Thyroid gland (tissue), 4 donors: Measurements from ENCODE around the gene KIRREL3. TPM values are rescaled to one million over a fixed set of nuclear protein-coding genes. Genes with fewer than 3 reads are reported as not detected.

Experiments used
- DNase-seq, 2 donors: peaks; one replicate each; pipeline ENCODE4 v3.0.0-alpha.2; 2019
- H3K27ac ChIP-seq, 3 donors: fragments of 200-600 bp; sonication (generic); 1 replicate in 2 of 3; 2 replicates in 1 of 3; pipeline ENCODE4 v1.5.1; 2016 to 2019; ENCODE audit warnings: mild to moderate bottlenecking in 1 of 3, moderate library complexity in 1 of 3
- H3K27me3 ChIP-seq: fragments of 200-600 bp; sonication (generic); one replicate; pipeline ENCODE4 v1.5.1; 2019
- H3K36me3 ChIP-seq, 2 donors: fragments of 200-600 bp; sonication (generic); one replicate each; pipeline ENCODE4 v1.5.1; 2016 to 2019
- H3K4me1 ChIP-seq, 2 donors: fragments of 200-600 bp; sonication (generic); one replicate each; pipeline ENCODE4 v1.5.1; 2017 to 2019
- H3K4me3 ChIP-seq, 3 donors: fragments of 200-600 bp; sonication (generic); replicated peaks in 1 of 3; 1 replicate in 2 of 3; 2 replicates in 1 of 3; pipeline ENCODE4 v1.5.1; 2016; ENCODE audit warnings: mild to moderate bottlenecking in 1 of 3
- H3K9me3 ChIP-seq: fragments of 200-600 bp; sonication (generic); one replicate; pipeline ENCODE4 v1.5.1; 2017
- POLR2A ChIP-seq, 2 donors: fragments of 450-650 bp; IDR thresholded peaks; one replicate each; pipeline ENCODE4 v1.6.1; 2017; ENCODE audit warnings: antibody characterized with exemption in 2 of 2, mild to moderate bottlenecking in 2 of 2, moderate library complexity in 1 of 2
- WGBS, 2 donors: methylation state at CpG; one replicate each; pipeline ENCODE4 v1.1.5; 2017; 5-methylcytosine and 5-hydroxymethylcytosine counted together
- intact Hi-C: fragments of 100-400 bp; cut with DNase I; formaldehyde crosslinking; loops from one replicate; pipeline ENCODE4 v1.15.1; 2023
- total RNA-seq, 4 donors: library from RNA; depleted of rRNA; stranded (reverse); fragments of >200 nt; gene quantifications; one replicate each; pipeline ENCODE4 v1.2.3, GENCODE V29; 2016
- TF ChIP-seq, protein P1 (sequence below), 6 experiments: fragments of 200-600 bp in 3 of 6; fragments of 450-650 bp in 3 of 6; sonication (generic) in 3 of 6; IDR thresholded peaks; one replicate each; pipeline ENCODE4 v1.5.1; 2016 to 2019; ENCODE audit warnings: antibody characterized with exemption in 6 of 6, mild to moderate bottlenecking in 2 of 6, inconsistent platforms in 1 of 6, moderate library complexity in 1 of 6

Gene KIRREL3
- total RNA-seq, 4 donors from 2014 or later: 0.78 TPM; not detected in 3

- Histone ChIP-seq H3K4me3 (no peak overlapping the region), H3K4me1 (no peaks in the 10 kb centered on the region), H3K9me3 (no peaks in the 10 kb centered on the region), H3K27ac (no peak overlapping the region), H3K27me3 (no peaks in the 10 kb centered on the region), H3K36me3 (no peaks in the 10 kb centered on the region)
- WGBS, 2 donors: 74 to 77% methylated on average over 2 of the region's 2 CpGs
- intact Hi-C loops: no loop called here
- no peak for DNase-seq
- TF ChIP-seq, protein P1, sequence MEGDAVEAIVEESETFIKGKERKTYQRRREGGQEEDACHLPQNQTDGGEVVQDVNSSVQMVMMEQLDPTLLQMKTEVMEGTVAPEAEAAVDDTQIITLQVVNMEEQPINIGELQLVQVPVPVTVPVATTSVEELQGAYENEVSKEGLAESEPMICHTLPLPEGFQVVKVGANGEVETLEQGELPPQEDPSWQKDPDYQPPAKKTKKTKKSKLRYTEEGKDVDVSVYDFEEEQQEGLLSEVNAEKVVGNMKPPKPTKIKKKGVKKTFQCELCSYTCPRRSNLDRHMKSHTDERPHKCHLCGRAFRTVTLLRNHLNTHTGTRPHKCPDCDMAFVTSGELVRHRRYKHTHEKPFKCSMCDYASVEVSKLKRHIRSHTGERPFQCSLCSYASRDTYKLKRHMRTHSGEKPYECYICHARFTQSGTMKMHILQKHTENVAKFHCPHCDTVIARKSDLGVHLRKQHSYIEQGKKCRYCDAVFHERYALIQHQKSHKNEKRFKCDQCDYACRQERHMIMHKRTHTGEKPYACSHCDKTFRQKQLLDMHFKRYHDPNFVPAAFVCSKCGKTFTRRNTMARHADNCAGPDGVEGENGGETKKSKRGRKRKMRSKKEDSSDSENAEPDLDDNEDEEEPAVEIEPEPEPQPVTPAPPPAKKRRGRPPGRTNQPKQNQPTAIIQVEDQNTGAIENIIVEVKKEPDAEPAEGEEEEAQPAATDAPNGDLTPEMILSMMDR (IDR thresholded peaks at IDR 0.05): no peak
- TF ChIP-seq POLR2A (IDR thresholded peaks at IDR 0.05): no peak
These were observed 339.7 kb downstream of the KIRREL3 start for GRCh38 chr11:126660761-126661425.

DNA sequence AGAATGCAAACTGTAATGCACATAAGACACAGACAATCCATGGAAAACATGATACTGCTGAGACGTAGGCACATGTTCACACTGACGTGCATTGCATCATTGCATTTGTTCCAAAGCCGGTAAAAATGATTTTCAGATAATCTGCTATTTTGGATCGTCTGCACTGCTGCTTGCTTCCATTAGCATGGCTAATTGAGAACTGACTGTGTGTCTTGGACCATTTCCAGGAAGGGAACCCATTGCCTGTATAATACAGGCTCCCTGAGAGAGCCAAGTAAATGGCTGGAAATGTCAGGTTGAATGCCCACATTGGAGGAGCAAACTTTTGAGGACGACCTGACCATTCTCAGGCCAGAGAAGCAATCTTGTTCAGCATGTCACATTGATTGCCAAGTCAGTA, 340.2 kb downstream of the KIRREL3 start:
- DNase-seq: no peak
- Histone ChIP-seq H3K4me3 (no peak overlapping the region), H3K36me3 (no peaks in the 10 kb centered on the region), H3K27ac (no peak overlapping the region), H3K27me3 (no peaks in the 10 kb centered on the region), H3K4me1 (no peaks in the 10 kb centered on the region), H3K9me3 (no peaks in the 10 kb centered on the region)
- 70% methylated on average over 5 of the region's 5 CpGs for WGBS, 2 donors
- TF ChIP-seq, protein P1 (IDR thresholded peaks at IDR 0.05): no peak
- no peak for TF ChIP-seq POLR2A (IDR thresholded peaks at IDR 0.05)
- intact Hi-C loops: no loop called here

GRCh38 chr11:126658306-126659056, 342.1 kb downstream of the KIRREL3 start:
- no peaks in the 10 kb centered on the region for H3K4me1 ChIP-seq
- intact Hi-C loops: no loop called here
- no peaks in the 10 kb centered on the region for H3K36me3 ChIP-seq

GRCh38 chr11:126655807-126656128, 344.8 kb downstream of the KIRREL3 start:
- intact Hi-C loops: no loop called here
- Histone ChIP-seq H3K27me3 (no peaks in the 10 kb centered on the region), H3K9me3 (no peaks in the 10 kb centered on the region), H3K36me3 (no peaks in the 10 kb centered on the region), H3K4me3 (no peak overlapping the region), H3K27ac (no peak overlapping the region), H3K4me1 (no peaks in the 10 kb centered on the region)
- TF ChIP-seq, protein P1 (IDR thresholded peaks at IDR 0.05): no peak
- TF ChIP-seq POLR2A (IDR thresholded peaks at IDR 0.05): no peak
- no peak for DNase-seq
- WGBS, 2 donors: 12 to 35% methylated on average over 2 of the region's 2 CpGs

More at GRCh38 chr11:126658306-126659056, 342.1 kb downstream of the KIRREL3 start:
- H3K27me3 ChIP-seq: no peaks in the 10 kb centered on the region
- H3K4me3 ChIP-seq: no peak overlapping the region
- no peak overlapping the region for H3K27ac ChIP-seq
- DNase-seq: no peak
- no peaks in the 10 kb centered on the region for H3K9me3 ChIP-seq
- TF ChIP-seq POLR2A (IDR thresholded peaks at IDR 0.05): no peak
- TF ChIP-seq, protein P1 (IDR thresholded peaks at IDR 0.05): no peak
- 77 to 78% methylated on average over 6 of the region's 6 CpGs for WGBS, 2 donors
